AG08396 (cell line): ENCODE measurements around the gene MRPS27.

Experiments
- DNase-seq: peaks from one replicate; pipeline ENCODE4 v3.0.0; 2012; ENCODE audit warnings: low spot score, mixed read lengths

Gene MRPS27

DNA sequence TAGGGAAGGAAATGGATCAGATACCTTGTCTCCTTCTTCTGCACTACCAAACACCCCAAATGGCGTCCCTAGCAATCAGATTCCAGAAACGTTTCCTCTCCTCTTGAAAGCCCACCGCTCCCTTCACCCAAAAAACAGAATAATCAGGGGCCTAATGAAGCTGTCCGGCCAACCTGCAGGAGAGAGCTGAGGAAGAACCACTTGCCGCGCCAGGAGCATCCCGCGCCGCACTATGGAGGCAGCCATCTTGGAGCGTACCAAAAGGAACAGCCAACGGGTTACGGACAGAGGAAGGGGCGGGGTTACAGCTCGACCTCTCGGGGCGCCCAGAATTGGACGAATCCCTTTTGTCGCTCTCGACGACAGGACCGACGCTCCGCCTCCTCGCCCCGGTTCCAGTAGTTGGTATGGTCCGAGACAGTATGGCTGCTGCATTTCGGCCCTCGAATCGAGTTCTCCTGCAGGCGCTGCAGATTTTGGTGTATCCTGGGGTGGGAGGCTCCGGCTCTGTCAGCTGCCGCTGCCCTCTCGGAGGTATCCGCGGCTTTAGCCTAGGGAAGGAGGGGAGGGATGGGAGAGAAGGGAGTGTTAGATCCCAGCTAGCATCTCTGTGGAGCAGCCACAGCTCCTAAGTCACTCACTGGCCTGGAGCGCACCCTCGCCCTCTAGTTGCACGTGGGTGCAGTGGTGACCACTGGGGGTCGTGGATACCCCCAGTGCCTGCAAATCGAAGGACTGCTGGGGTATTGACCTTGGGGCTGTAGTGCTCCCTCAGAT lies at the start of gene MRPS27, which contains the start of gene PTCD2:
MRPS27 (minus strand) TSS at position 265 of the 777 bp plus-strand sequence; CDS start at position 246, 19 bp downstream.
PTCD2 (plus strand) TSS at position 398 of the 777 bp plus-strand sequence; CDS start at position 408, 10 bp downstream.
- peak; percentile 98 for DNase-seq

DNA sequence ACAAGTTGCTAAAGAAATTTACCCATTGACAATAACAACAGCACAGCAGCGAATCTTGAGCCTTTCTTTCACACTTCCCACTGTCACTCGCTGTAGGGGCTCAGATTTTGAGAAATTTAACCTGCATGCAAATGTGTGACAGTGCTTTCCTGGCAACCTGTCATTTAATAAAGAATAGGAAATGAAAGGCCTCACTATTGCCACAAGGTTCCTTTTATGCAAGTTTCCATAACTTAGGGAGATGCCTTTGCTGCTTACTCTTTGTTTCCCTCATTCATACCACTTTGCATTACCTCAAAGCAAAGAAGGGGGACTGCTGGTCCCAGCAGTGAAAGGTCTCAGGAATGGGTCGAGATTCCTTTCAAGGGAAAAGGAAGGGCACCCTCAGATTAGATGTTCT lies 49.7 kb upstream of the MRPS27 start:
- no peak for DNase-seq

DNA sequence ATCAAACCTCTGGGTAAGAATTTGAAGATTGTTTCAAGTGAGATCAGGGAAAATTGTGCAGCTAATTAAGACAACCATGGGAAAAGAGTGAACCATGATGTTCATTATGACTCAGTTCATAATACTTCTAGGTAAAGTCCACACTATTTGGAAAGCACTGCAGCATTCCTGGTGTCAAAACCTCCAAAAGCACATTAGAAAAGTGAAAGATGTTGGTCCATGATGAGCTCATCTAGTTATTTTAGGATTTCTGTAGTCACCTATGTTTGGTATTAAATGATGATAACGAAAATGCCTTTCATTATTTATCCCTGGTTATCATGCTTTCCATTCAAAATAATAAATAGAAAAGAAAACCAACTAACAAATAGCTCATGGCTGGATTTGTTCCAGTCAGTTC lies 49.3 kb upstream of the MRPS27 start:
- no peak for DNase-seq

DNA sequence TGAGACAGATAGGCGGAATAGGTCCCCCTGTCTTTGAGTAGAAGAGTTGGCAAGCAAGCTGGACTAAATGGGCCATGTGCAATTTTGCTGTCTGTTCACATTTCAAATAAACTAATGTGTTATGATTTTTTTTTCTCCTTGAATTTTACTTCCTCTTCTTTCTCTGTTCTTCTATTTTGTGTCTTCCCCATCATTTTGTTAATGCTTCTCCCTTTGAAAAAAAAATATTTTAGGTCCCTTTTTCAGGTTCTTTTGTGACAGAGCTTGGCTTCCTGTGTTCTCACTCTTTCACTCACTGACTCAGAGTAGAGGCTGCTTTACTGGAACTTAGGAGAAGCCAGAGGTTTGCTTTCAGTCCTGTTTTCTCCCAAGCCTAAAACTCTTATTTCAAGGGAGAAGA lies 48.2 kb upstream of the MRPS27 start:
- no peak for DNase-seq

DNA sequence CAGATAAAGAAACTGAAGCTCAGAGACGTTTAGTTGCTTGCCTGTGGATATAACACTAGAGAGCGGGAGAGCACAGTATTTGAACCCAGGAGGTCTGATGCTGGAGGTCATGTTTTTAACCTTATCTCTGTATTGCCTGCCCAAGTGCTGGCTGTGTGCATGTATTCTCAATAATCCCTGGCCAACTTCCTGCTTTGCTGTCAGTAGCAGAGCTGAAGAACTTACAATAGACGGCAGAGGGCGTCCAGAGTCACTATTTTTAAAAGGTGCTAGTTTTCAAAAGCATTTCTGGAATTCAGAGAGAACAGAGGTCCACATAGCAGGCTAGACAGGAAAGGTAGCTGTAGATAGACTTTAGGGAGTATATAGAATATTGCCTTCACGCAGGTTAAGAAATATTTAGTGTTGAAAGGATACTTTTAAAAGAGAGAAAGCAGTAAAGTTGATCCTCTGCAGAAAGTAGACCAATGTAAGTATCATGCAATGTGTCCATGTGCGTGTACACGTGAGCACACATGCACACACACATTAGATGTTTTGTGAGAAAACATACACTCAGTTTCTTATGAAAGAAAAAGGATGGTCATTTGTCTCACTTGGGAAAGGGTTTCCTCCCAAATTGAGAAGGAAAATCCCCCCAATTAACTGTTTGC lies 46.4 kb upstream of the MRPS27 start:
- DNase-seq = peak; percentile 37

DNA sequence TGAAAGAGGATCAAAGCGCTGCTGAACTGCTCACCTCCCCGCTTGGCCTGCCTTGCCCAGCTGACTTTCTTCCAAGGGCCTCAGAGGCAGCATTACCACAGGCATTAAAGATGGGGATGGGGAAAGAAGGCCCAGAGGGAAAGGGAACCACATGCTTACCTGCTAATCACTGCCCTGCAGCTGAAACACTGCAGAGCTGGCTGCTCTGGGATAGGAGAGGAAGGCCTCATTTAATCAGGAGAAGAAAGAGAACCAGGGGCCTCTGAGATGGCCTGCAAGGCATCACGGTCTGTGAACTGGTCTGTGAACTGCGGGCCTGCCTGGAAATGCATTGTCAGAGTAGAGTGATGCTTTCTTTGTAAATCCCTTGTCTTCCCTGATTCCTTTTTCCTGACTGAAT lies 44.9 kb upstream of the MRPS27 start:
- DNase-seq = no peak

DNA sequence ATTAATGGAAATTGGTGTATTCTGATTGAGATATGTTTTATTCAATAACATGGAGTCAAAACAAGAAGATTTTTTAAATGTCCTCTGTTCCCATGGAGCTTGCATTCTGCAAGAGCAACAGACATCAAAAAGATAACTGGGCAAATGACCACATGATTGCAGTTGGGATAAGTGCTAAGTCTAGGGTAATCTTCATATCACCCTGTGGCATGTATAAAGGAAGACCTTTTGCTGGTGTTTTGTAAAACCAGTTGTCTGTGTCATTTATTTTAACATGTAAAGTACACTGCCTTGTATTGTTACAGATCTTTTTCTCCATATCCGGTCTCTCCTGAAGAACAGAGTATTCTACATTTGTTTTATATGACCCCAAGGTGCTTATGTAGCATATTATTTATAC lies 44.1 kb upstream of the MRPS27 start:
- DNase-seq = no peak

DNA sequence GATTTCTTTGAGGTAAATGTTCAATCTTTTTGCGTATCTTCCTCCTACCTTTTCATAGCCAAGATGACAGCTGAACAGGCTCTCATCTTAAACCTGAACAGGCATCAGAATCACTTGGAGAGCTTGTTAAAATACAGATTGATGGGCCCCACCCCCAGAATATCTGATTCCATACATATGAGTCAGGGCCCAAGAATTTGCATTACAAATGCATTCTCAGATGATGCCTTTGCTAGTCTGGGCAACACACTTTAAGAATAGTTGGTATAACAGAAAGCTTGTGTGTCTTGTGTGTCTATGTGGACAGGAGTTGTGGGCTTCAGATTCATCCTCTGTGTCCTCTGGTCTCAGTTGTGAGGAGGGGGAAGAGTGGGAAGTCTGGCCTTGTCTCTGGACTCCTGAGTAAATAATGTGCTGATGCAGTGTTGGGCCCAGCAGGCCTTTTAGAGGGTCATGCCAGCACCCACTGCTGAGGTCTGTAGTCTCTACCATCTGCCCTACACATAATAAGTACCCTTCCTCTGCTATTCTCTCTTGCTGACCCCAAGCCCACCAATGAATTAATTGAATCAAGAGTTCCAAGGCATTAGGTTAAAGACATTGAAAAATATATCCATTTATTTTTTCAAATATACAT lies 43.2 kb upstream of the MRPS27 start:
- peak; percentile 37 for DNase-seq

DNA sequence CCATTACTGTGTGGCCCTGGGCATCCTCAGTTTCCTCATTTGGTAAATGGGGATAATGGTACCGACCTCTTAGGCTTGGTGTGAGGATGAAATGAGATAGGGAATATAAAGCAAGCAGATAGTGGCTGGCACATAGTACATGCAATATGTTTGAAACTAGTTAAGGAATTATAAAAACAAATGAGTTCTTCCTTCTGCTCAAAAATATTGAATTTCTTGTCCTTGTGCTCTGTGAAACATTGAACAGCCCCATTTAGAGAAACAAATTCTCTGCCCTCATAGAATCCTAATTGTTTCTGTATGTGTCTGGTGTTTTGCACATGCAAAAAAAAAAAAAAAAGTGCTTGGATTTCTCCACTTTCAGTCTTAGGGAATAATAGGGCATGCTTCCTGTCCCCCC lies 39.8 kb upstream of the MRPS27 start:
- no peak for DNase-seq

DNA sequence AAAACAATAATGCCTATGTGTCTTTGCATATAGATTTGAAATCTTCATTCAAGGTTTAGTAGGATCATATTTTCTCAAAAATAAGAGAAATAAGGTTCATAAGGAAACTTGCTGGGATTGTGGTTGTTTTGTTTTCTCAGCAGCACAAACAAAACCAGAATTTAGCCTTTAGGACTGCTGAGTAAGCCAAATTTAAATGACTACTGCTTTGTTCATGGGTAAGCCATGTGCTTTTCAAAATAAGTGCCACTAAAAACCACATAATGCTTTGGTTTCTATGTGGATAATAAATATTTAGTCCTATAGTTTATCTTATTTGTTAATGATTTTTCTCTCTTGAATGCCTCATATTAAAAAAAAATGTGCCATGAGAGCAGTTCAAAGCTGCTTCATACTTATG lies 38.9 kb upstream of the MRPS27 start:
- no peak for DNase-seq

DNA sequence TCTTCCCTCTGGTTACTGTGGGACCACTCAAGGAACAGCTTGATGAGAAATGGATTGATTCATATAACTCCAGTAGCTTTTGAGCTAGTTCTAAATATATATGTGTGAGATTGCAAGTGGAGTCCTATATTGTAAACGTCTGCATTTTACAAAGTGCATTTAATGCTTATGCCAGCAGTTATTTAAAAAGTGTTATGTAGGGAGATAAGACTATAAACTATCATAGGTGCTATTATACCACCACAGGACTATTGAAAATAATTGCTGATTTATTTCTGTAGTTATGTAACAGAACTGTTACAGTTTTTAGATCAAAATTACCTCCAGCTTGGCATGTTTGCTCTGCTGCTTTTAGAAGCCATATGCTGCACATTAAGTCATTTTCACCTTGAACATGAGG lies 36.3 kb upstream of the MRPS27 start:
- DNase-seq = no peak

DNA sequence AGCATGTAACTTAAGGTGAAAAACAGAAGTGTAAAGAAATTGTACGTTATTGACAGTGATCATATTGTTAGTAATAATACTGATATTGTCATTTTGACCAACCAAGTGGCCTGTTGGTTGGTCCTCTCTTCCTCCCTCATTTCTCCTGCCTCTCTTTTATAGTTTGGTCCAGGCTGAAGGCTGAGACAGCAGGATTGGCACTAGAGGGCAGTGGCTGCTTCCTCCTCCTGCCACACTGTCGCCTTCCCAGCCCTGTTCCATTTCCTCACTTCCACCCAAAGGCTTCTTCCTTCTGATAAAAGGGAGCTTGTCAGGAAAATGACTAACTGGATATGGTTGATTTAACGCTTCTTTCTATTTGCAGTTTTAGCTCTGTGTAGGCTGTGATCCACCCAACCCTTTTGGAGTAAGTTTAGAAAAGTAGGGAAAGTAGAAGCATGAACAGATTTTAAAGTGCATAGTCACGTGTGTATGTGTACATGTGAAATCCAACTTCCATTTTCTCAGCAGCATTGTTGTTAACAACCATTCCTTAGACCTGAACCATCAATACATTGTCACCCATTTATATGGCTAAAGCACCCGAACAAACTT lies 35.8 kb upstream of the MRPS27 start:
- peak; percentile 42 for DNase-seq

DNA sequence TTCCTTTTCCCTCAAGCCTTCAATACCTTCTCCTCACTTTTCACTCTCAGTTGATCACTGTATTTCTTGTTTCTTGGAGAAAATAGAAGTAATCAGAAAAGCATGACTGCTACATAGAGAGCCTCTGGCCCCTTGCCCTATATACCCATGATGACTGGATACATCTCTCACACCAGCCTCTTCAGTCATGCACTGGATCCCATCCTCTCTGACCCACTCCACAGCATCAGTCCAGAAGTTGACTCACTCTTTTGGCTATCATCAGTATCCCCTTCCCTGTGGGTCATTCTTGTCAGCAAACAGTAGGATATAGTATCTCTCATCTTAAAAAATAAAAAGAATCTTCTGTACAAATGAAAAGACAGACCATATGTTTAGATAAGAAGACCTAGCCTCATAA lies 33.0 kb upstream of the MRPS27 start:
- DNase-seq = peak; percentile 33

DNA sequence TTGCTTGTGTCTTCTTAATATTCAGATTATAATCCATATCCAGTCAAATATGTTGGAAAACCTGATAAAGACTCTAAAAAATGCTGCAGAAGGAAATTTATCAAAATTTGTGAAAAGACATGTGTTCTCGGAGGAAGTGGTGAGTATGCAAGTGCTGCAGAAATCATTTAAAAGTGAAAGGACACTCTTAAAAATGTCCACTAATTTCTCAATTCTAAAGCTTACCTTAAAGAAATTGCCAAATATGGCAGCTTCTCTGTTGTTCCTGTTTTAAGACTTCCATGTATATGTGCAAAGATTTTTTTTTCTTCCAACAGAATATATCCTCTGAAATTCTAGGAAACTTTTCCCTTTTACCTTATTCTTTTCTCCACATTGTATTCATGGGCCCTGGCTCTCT lies 32.6 kb upstream of the MRPS27 start:
- no peak for DNase-seq

DNA sequence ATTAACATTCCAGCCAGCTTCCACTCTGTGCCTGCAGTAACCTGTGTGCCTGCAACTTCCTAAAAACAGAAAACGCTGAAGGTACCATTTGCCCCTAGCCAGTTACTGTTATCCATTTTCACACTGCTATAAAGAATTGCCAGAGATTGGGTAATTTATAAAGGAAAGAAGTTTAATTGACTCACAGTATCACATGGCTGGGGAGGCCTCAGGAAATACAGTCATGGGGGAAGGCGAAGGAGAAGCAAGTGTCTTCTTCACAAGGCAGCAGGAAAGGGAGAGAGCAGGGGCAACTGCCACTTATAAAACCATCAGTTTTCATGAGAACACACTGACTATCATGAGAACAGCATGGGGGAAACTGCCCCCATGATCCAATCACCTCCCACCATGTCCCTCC lies 31.3 kb upstream of the MRPS27 start:
- DNase-seq = no peak

DNA sequence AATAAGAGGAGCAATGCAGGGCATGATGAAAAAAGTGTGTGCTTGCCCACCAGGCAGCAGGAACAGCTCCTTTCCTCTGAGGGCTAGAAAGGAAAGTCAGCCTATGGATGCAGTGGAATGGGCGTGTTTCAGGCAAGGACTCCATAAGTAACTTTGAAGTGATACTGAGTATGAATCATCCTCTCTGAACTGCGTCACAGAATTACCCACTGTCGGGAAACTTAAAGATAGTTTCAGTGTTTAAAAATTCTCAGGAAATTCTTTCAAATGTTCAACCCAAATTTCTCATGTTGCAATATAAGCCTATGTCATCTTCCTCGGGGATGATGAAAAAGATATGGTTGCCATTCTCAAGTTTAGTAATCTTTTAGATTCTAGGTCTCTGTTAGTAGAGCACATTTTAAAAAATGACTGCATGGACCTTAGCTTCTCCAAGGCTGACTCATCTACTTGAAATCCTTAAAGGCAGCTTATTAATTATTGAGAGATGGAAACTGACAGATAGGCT lies 27.8 kb upstream of the MRPS27 start:
- peak; percentile 61 for DNase-seq

DNA sequence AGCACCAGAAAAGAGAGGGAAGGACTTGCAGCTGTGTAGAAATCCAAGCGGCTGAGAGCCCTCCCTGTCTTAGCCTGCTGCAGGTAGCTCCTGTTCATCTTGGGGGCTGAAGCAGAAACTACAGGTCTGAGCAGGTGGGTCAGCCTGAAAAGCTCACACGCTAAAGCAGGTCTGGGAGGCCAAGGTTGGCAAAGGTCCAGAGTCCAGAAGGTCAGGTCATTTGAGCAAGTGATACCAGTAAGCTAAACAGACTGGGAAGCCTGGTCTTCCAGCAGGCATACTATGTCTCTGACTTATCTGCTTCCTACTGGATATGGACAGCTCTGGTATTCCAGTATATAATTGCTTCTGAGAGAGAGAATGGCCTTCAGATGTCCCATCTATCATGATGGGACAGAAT lies 26.4 kb upstream of the MRPS27 start:
- DNase-seq = no peak

DNA sequence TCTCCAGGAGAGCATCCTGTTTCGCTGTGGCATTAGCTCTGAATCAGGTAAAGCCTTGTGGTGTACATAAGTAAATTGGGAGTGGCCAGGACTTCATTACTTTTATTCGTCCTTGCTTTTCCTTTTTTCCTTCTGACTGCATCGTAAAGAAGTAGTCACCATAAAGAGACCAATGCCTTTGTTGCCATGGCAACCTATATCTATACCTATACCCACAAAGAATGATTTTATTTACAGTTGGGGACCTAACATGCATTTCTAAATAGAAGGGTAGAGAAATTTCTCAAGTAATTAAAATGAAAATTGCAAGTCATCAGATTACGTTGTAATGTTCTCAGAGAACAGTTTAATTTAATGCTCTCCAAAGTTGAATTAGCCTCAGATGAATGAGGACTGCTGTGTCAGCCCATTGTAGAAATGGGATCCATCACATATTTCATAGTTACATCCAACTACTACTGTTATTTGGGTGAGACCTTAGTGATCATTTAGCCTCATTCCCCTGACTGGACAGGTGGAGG lies 18.7 kb upstream of the MRPS27 start:
- DNase-seq = no peak

DNA sequence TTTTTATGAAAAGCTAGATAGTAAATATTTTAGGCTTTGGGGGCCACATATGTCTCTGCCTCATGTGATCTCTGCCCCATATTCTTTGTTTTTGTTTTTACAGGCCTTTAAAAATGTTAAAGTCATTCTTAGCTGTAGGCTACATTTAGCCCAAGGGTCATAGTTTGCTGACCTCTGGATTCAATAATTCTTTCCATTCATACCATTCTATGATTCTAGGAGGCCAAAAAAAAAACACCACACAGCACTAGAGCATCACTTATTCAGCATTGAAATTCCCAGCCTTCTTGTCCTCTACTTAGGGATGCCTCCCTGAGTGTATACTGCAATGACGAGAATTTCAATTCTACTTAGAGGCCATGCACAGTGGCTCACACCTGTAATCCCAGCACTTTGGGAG lies 17.1 kb upstream of the MRPS27 start:
- DNase-seq = no peak

DNA sequence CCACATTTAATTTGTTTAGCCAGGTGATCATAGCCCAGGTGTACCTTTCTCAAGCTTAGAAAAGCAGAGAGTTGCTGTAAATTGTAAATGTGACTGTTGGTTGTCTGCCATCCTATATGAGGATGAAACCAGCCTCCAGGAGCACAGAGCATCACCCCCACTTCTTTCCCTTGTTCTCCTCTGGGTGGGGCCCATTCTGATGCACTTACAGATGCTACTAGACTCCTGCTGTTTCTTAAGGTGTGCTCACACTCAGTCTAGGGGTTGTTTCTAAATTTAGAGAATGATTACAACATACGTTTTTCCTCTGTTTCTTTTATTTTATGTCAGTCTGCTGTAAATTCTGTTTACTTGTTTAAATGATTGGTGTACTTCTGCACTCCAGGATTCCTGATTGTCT lies 10.7 kb upstream of the MRPS27 start:
- DNase-seq = no peak

DNA sequence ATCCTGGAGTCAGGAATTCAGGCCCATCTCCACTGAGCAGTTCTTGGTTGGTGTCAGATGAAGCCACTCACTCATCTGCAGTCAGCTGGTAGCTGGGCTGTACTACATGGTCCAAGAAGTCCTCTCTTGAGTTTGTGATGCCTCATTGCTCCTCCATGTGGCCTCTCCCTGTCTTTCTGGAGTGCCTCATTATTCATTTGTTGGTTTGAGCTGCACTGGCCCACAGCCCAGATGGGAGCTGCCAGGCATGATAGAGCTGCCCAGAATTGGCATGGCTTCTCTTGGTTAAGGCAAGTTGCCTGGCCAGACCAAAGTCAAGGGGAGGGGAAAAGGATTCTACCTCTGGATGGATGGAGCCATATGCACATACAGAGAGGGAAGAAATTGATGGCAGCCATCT lies 8.1 kb upstream of the MRPS27 start:
- DNase-seq = peak; percentile 36

DNA sequence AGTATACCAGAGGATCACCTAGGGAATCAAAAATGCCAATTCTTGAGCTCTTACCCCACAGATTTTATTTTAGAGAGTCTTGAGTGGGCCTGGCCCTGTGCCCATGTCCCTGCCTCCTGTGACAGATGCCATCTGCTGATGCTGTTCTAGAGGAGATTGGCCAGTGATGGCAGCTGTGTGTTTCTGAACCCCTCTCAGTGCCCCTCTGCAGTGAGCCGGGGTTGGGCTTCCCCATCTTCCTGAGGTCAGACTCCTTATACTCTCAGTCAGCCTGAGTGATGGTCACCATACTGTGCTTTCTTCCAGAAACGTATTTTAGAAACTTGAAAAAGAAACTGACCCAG lies 6.2 kb upstream of the MRPS27 start:
- no peak for DNase-seq
